ENCODE data around the gene SSH3.

DNA sequence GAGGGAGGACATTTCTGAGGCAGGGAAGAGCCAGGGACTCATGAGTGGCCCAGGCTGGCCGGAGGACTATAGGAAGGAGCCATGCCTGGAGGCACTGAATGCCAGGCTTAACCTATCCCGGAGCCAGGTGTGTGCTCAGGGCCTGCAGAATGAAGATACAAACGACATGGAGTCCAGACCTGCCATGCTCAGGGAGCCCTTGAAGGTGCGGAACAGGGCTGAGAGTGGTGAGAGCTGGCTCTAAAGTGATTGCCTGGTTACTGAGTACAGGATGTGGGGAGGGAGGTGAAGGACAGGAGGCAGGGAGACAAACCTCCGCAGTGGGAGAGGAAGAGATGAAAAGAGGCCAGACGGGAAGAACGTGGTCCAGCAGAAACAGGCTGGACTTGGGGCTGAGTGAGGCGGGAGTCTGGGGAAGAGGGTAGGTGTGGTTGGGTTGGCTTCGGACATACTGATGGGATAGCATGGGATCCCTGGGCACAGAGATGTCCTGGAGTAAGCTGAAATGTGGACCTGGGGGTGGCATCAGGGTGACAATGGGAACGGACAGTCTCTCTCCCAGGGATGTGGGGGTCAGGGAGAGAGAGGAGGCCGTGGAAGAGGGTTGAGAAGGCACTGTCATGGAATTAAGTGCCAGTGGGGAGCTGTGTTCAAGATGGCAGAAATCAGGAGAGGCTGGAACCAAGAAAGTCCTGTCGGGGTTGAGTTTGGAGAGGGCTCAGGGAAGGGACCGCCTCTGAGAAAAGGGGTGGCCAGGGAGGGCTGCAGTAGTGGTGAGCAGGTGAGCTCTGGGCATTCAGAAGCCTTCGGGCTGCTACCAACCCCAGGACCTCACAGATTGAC, 15.8 kb upstream of the SSH3 start:
- TF ChIP-seq, protein P1, sequence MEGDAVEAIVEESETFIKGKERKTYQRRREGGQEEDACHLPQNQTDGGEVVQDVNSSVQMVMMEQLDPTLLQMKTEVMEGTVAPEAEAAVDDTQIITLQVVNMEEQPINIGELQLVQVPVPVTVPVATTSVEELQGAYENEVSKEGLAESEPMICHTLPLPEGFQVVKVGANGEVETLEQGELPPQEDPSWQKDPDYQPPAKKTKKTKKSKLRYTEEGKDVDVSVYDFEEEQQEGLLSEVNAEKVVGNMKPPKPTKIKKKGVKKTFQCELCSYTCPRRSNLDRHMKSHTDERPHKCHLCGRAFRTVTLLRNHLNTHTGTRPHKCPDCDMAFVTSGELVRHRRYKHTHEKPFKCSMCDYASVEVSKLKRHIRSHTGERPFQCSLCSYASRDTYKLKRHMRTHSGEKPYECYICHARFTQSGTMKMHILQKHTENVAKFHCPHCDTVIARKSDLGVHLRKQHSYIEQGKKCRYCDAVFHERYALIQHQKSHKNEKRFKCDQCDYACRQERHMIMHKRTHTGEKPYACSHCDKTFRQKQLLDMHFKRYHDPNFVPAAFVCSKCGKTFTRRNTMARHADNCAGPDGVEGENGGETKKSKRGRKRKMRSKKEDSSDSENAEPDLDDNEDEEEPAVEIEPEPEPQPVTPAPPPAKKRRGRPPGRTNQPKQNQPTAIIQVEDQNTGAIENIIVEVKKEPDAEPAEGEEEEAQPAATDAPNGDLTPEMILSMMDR (IDR thresholded peaks at IDR 0.05), result no peak
- TF ChIP-seq POLR2A (IDR thresholded peaks at IDR 0.05; ENCODE audit: low read depth), result no peak
